GM12878 (cell line): ENCODE measurements around the gene ACTR8. TPM values are rescaled to one million over a fixed set of nuclear protein-coding genes. Genes with fewer than 3 reads are reported as not detected.
A peak's percentile ranks its signal among the peaks of the same experiment; 100 is the strongest.

Experiments
- ATAC-seq: fragments of 200-7000 bp; cut with Tn5 transposase; 3 replicates; pipeline ENCODE4 v1.9.1; 2020; ENCODE audit warnings: mild to moderate bottlenecking, moderate library complexity
- BruUV-seq: library from RNA; stranded (reverse); fragments of 400-500 nt; replicated peaks from 2 replicates; lab custom pipeline; 2021; lab: Mats Ljungman, UMichigan
- CTCF ChIA-PET: fragments of 300-600 bp; sonication (Branson Sonifier 250); formaldehyde crosslinking; extraction: SDS; loops from one replicate; lab custom pipeline; 2021; ENCODE audit warnings: inconsistent platforms; lab: Yijun Ruan, JAX
- POLR2A ChIA-PET: fragments of 350-600 bp; formaldehyde crosslinking; extraction: SDS; loops from one replicate; lab custom pipeline; 2021; ENCODE audit warnings: inconsistent platforms; lab: Charles Lee
- RAD21 ChIA-PET: fragments of 300-600 bp; sonication (Branson Sonifier 250); formaldehyde crosslinking; loops from one replicate; lab custom pipeline; 2023; ENCODE audit warnings: antibody characterized with exemption; ENCODE audit not compliant: unreplicated experiment; lab: Charles Lee
- SMC1A ChIA-PET: fragments of 300-600 bp; sonication (Branson Sonifier 250); formaldehyde crosslinking; loops from one replicate; lab custom pipeline; 2023; ENCODE audit not compliant: unreplicated experiment, uncharacterized antibody; lab: Charles Lee
- DNase-seq: peaks from one replicate; pipeline ENCODE4 v3.0.0-alpha.2; 2011; ENCODE audit warnings: low read depth, low spot score
- FAIRE-seq: peaks from 3 replicates; lab custom pipeline; 2011; peaks lifted over from hg19 to GRCh38; lab: Jason Lieb, UNC
- H2AFZ ChIP-seq: 2 replicates; pipeline ENCODE4 v1.6.0; 2011; ENCODE audit warnings: low read depth, low read length, control low read depth; ENCODE audit not compliant: control insufficient read depth
- H3K27ac ChIP-seq: 2 replicates; pipeline ENCODE4 v1.5.1; 2011; ENCODE audit warnings: control low read depth; ENCODE audit not compliant: control insufficient read depth, insufficient read depth
- H3K27me3 ChIP-seq, 2 experiments: replicated peaks in 1 of 2; 2 replicates each; pipeline versions ENCODE4 v1.6.0 to v1.6.1; 2011; ENCODE audit warnings: low read length in 1 of 2; ENCODE audit not compliant: control insufficient read depth in 2 of 2, insufficient read depth in 2 of 2
- H3K36me3 ChIP-seq, 2 experiments: 2 replicates each; pipeline ENCODE4 v1.5.1; 2011; ENCODE audit warnings: low read length in 1 of 2; ENCODE audit not compliant: control insufficient read depth in 2 of 2, insufficient read depth in 2 of 2
- H3K4me1 ChIP-seq: 2 replicates; pipeline ENCODE4 v1.6.1; 2011; ENCODE audit warnings: mild to moderate bottlenecking, low read length, moderate library complexity, mixed read lengths; ENCODE audit not compliant: control insufficient read depth, insufficient read depth
- H3K4me2 ChIP-seq: 2 replicates; pipeline ENCODE4 v1.6.0; 2011; ENCODE audit warnings: control low read depth; ENCODE audit not compliant: control insufficient read depth, insufficient read depth
- H3K4me3 ChIP-seq: fragments of 200-600 bp; sonication (generic); 2 replicates; pipeline ENCODE4 v1.5.1; 2016
- H3K79me2 ChIP-seq: 2 replicates; pipeline ENCODE4 v1.6.0; 2011; ENCODE audit warnings: low read length; ENCODE audit not compliant: control insufficient read depth, insufficient read depth
- H3K9ac ChIP-seq: 2 replicates; pipeline ENCODE4 v1.8.0; 2011; ENCODE audit warnings: low read length, control low read depth, mixed read lengths; ENCODE audit not compliant: control insufficient read depth, insufficient read depth
- H3K9me3 ChIP-seq: replicated peaks from 3 replicates; pipeline ENCODE4 v1.5.1; 2011; ENCODE audit warnings: mild to moderate bottlenecking, low read length; ENCODE audit not compliant: control insufficient read depth, insufficient read depth
- H4K20me1 ChIP-seq: 2 replicates; pipeline ENCODE4 v1.6.0; 2011; ENCODE audit not compliant: control insufficient read depth, insufficient read depth
- GATAD2B ChIP-seq: fragments of 450-650 bp; conservative IDR thresholded peaks from 2 replicates; pipeline ENCODE4 v1.6.1; 2017; ENCODE audit warnings: low read depth, mild to moderate bottlenecking, moderate library complexity
- SRF ChIP-seq, 2 experiments: IDR thresholded peaks; 2 replicates each; pipeline ENCODE4 v1.6.1; 2011; ENCODE audit warnings: low read depth in 2 of 2, low read length in 2 of 2, mild to moderate bottlenecking in 1 of 2, moderate library complexity in 1 of 2
- WGBS: methylation state at CpG from one replicate; pipeline ENCODE4 v1.1.6; 2016; ENCODE audit warnings: low lambda C conversion rate; ENCODE audit not compliant: insufficient replicate concordance, insufficient coverage; ENCODE audit errors: missing lambda C conversion rate; 5-methylcytosine and 5-hydroxymethylcytosine counted together
- in situ Hi-C: fragments of 300-500 bp; cut with MboI; formaldehyde crosslinking; loops from 9 replicates; pipeline ENCODE4 v1.14.3; 2018; ENCODE audit warnings: mixed read lengths
- intact Hi-C: fragments of 100-400 bp; cut with micrococcal nuclease; formaldehyde crosslinking; loops from one replicate; pipeline ENCODE4 v1.14.2; 2022; ENCODE audit not compliant: unreplicated experiment
- polyA plus RNA-seq, 11 experiments: library from polyadenylated mRNA; depleted of rRNA in 4 of 11; unstranded in 6 of 11; stranded (reverse) in 5 of 11; fragments of >200 nt; fragmentation: Nextera tagmentation in 4 of 11; fragmentation: Illumina TruSeq in 1 of 11; extraction: Ambion mirVana in 4 of 11; extraction: Trizol in 1 of 11; gene quantifications; 1 replicate in 1 of 11; 2 replicates in 10 of 11; pipeline versions ENCODE4 v1.2.1 to v1.2.3, GENCODE V29; 2011 to 2016; ENCODE audit warnings: inconsistent platforms in 2 of 11, missing spikeins in 2 of 11, low read depth in 1 of 11
- total RNA-seq, 4 experiments: library from RNA; depleted of rRNA in 3 of 4; stranded (reverse); fragments of >200 nt in 3 of 4; fragmentation: Illumina TruSeq in 1 of 4; extraction: Trizol in 1 of 4; gene quantifications; 2 replicates each; pipeline versions ENCODE4 v1.2.1 to v1.2.3, GENCODE V29; 2013 to 2021
- TF ChIP-seq, protein P1 (sequence below): fragments of 450-650 bp; formaldehyde crosslinking; IDR thresholded peaks from 2 replicates; pipeline ENCODE4 v1.4.0; 2020; ENCODE audit warnings: mild to moderate bottlenecking, moderate library complexity

ACTR8 gene
- total and polyA plus RNA-seq, 10 of the 15 experiments (the other 5 are each of a cell fraction or from before 2014, with no cell fraction given): 5.3 to 35.7 (median 26.4) TPM

DNA sequence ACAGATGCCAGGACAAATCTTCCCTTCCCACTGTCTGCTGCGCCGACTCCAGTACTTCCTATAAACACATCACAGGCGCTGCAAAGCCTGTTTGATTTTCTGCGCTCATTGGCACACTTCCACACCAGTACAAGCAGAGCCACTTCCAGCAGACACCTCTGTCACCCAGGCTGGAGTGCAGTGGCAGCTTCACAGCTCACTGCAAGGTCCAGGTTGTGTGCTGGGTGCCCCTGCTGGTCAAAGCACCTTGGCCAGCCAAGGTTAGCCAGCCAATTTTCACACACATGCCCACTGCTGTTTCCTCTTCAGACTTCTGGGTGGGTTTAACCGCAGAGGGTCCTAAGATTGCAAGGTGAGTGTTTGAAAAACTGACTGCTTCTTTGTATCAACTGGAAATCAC is 40.7 kb downstream of the ACTR8 start:
- H3K27me3 ChIP-seq: no peaks in the 10 kb centered on the region
- H3K9me3 ChIP-seq: no peaks in the 10 kb centered on the region
- TF ChIP-seq SRF (IDR thresholded peaks at IDR 0.05; ENCODE audit: low read depth in 2 of 2, low read length in 2 of 2): no peak
- TF ChIP-seq, protein P1, sequence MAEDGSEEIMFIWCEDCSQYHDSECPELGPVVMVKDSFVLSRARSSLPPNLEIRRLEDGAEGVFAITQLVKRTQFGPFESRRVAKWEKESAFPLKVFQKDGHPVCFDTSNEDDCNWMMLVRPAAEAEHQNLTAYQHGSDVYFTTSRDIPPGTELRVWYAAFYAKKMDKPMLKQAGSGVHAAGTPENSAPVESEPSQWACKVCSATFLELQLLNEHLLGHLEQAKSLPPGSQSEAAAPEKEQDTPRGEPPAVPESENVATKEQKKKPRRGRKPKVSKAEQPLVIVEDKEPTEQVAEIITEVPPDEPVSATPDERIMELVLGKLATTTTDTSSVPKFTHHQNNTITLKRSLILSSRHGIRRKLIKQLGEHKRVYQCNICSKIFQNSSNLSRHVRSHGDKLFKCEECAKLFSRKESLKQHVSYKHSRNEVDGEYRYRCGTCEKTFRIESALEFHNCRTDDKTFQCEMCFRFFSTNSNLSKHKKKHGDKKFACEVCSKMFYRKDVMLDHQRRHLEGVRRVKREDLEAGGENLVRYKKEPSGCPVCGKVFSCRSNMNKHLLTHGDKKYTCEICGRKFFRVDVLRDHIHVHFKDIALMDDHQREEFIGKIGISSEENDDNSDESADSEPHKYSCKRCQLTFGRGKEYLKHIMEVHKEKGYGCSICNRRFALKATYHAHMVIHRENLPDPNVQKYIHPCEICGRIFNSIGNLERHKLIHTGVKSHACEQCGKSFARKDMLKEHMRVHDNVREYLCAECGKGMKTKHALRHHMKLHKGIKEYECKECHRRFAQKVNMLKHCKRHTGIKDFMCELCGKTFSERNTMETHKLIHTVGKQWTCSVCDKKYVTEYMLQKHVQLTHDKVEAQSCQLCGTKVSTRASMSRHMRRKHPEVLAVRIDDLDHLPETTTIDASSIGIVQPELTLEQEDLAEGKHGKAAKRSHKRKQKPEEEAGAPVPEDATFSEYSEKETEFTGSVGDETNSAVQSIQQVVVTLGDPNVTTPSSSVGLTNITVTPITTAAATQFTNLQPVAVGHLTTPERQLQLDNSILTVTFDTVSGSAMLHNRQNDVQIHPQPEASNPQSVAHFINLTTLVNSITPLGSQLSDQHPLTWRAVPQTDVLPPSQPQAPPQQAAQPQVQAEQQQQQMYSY: no peak
- TF ChIP-seq GATAD2B: peak; percentile 54; the same call in 1 of the 2 replicates
- H3K4me3 ChIP-seq: no peak overlapping the region
- H2AFZ ChIP-seq: no peak overlapping the region
- H3K79me2 ChIP-seq: peaks cover 18% of the 10 kb centered on the region
- H3K9ac ChIP-seq: no peak overlapping the region
- RAD21 ChIA-PET: interaction anchor here (1.3 to 5.1 kb wide), 2 partner anchors 66 to 200 kb away, joined by 3 to 41 read pairs; no protein-coding TSS in a partner anchor
- ATAC-seq: no peak
- WGBS: 69% methylated on average over 5 of the region's 5 CpGs
- intact Hi-C loops (loop anchor here (10.0 kb wide), 1 partner anchor 96 kb away; no protein-coding TSS in a partner anchor), in situ Hi-C loops (no loop called here)
- H4K20me1 ChIP-seq: no peaks in the 10 kb centered on the region
- peaks cover 33% of the 10 kb centered on the region for H3K4me1 ChIP-seq
- POLR2A ChIA-PET: interaction anchor here (0.7 to 1.6 kb wide), 3 partner anchors 46 to 67 kb away, joined by 3 to 7 read pairs (median 3); no protein-coding TSS in a partner anchor
- FAIRE-seq: no peak
- H3K36me3 ChIP-seq: no peaks in the 10 kb centered on the region
- SMC1A ChIA-PET: interaction anchor here (0.9 to 2.2 kb wide), 6 partner anchors 13 to 114 kb away, joined by 3 to 10 read pairs (median 4); no protein-coding TSS in a partner anchor
- no TSS peak for BruUV-seq
- H3K4me2 ChIP-seq: no peak overlapping the region
- DNase-seq: no peak
- no peak overlapping the region for H3K27ac ChIP-seq
- CTCF ChIA-PET: interaction anchor here (1.2 to 1.4 kb wide), 2 partner anchors 68 to 111 kb away, joined by 3 to 4 read pairs; no protein-coding TSS in a partner anchor
